SK-N-SH treated with all-trans-retinoic acid at 6 μM for 48 hours (cell line): ENCODE data around the gene GLRX.

ENCODE experiments used
- ATAC-seq: fragments of 200-7000 bp; cut with Tn5 transposase; 3 replicates; pipeline ENCODE4 v1.9.1; 2020; ENCODE audit warnings: mild to moderate bottlenecking, moderate library complexity
- BACH2 ChIP-seq: fragments of 250-450 bp; sonication (Bioruptor Pico); IDR thresholded peaks from 2 replicates; pipeline ENCODE4 v1.9.0; 2021; ENCODE audit warnings: mild to moderate bottlenecking, borderline replicate concordance
- ESRRG ChIP-seq: fragments of 250-450 bp; sonication (Bioruptor Pico); IDR thresholded peaks from 2 replicates; pipeline ENCODE4 v1.6.1; 2021; ENCODE audit warnings: mild to moderate bottlenecking
- GLIS3 ChIP-seq: fragments of 250-450 bp; sonication (Bioruptor Pico); IDR thresholded peaks from 2 replicates; pipeline ENCODE4 v1.5.0; 2020; ENCODE audit warnings: mild to moderate bottlenecking, moderate library complexity
- OSR1 ChIP-seq: fragments of 250-450 bp; sonication (Bioruptor Pico); IDR thresholded peaks from 2 replicates; pipeline ENCODE4 v1.8.0; 2022; ENCODE audit warnings: moderate library complexity, mild to moderate bottlenecking, inconsistent platforms
- RARB ChIP-seq: fragments of 250-450 bp; sonication (Bioruptor Pico); IDR thresholded peaks from 2 replicates; pipeline ENCODE4 v1.8.0; 2021; ENCODE audit warnings: mild to moderate bottlenecking, moderate library complexity
- SNAI2 ChIP-seq: fragments of 250-450 bp; sonication (Bioruptor Pico); IDR thresholded peaks from 2 replicates; pipeline ENCODE4 v1.5.0; 2020; ENCODE audit warnings: mild to moderate bottlenecking, moderate library complexity
- TCF4 ChIP-seq: fragments of 250-450 bp; sonication (Bioruptor Pico); IDR thresholded peaks from 2 replicates; pipeline ENCODE4 v1.8.0; 2021; ENCODE audit warnings: mild to moderate bottlenecking, moderate library complexity, borderline replicate concordance
- TOX ChIP-seq: fragments of 250-450 bp; sonication (Bioruptor Pico); IDR thresholded peaks from 2 replicates; pipeline ENCODE4 v1.8.0; 2021; ENCODE audit warnings: mild to moderate bottlenecking, moderate library complexity, borderline replicate concordance
- ZFP3 ChIP-seq: fragments of 250-450 bp; sonication (Bioruptor Pico); IDR thresholded peaks from 2 replicates; pipeline ENCODE4 v1.5.0; 2020; ENCODE audit warnings: mild to moderate bottlenecking, moderate library complexity
- ZFP30 ChIP-seq: fragments of 450-650 bp; formaldehyde crosslinking; IDR thresholded peaks from 2 replicates; pipeline ENCODE4 v1.5.0; 2022; ENCODE audit warnings: mild to moderate bottlenecking, moderate library complexity
- ZNF70 ChIP-seq: fragments of 450-650 bp; formaldehyde crosslinking; IDR thresholded peaks from 2 replicates; pipeline ENCODE4 v1.5.0; 2020; ENCODE audit warnings: mild to moderate bottlenecking, moderate library complexity
- ZNF8 ChIP-seq: fragments of 450-650 bp; formaldehyde crosslinking; IDR thresholded peaks from 2 replicates; pipeline ENCODE4 v1.5.0; 2020; ENCODE audit warnings: mild to moderate bottlenecking, moderate library complexity
- TF ChIP-seq, protein P1 (sequence below): fragments of 250-450 bp; sonication (Bioruptor Pico); IDR thresholded peaks from 2 replicates; pipeline ENCODE4 v1.5.0; 2020; ENCODE audit warnings: mild to moderate bottlenecking, moderate library complexity
- TF ChIP-seq, protein P2 (sequence below): fragments of 250-450 bp; sonication (Bioruptor Pico); IDR thresholded peaks from 2 replicates; pipeline ENCODE4 v1.8.0; 2021; ENCODE audit warnings: low read depth, mild to moderate bottlenecking, moderate library complexity, borderline replicate concordance
- TF ChIP-seq, protein P3 (sequence below): fragments of 250-450 bp; sonication (Bioruptor Pico); IDR thresholded peaks from 2 replicates; pipeline ENCODE4 v1.5.1; 2020; ENCODE audit warnings: low read depth, mild to moderate bottlenecking, moderate library complexity

GLRX gene

DNA sequence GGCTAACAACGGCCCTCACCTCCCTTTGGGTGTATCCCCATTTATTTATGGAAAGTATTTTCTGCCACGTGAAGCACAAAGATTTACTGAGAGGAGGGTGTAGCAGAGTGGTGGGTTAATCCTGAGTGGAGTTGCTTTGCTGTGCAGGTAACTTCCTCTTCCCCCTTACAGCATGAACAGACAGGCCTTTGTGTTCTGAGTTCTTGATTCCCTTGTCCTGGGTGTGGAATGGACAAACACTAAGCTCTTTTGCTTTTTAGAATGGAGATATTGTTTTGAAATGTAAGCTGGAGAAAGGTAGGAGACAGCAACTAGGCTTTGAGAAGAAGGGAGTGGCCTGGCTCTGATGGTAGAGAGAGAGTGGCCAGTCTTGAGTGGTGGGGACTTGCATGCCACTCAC is 17.1 kb upstream of the GLRX start (continued):
- TF ChIP-seq, protein P1, sequence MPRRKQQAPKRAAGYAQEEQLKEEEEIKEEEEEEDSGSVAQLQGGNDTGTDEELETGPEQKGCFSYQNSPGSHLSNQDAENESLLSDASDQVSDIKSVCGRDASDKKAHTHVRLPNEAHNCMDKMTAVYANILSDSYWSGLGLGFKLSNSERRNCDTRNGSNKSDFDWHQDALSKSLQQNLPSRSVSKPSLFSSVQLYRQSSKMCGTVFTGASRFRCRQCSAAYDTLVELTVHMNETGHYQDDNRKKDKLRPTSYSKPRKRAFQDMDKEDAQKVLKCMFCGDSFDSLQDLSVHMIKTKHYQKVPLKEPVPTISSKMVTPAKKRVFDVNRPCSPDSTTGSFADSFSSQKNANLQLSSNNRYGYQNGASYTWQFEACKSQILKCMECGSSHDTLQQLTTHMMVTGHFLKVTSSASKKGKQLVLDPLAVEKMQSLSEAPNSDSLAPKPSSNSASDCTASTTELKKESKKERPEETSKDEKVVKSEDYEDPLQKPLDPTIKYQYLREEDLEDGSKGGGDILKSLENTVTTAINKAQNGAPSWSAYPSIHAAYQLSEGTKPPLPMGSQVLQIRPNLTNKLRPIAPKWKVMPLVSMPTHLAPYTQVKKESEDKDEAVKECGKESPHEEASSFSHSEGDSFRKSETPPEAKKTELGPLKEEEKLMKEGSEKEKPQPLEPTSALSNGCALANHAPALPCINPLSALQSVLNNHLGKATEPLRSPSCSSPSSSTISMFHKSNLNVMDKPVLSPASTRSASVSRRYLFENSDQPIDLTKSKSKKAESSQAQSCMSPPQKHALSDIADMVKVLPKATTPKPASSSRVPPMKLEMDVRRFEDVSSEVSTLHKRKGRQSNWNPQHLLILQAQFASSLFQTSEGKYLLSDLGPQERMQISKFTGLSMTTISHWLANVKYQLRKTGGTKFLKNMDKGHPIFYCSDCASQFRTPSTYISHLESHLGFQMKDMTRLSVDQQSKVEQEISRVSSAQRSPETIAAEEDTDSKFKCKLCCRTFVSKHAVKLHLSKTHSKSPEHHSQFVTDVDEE (CRISPR knock-in tag), result no peak
- TF ChIP-seq BACH2 (no peak), ZFP3 (no peak)

GRCh38 chr5:95838556-95838955 is 16.0 kb upstream of the GLRX start:
- no peak for TF ChIP-seq GLIS3
- TF ChIP-seq ZFP3, result no peak
- TF ChIP-seq TOX (CRISPR knock-in tag), result no peak
- no peak for TF ChIP-seq ZFP30 (CRISPR knock-in tag)
- TF ChIP-seq ZNF8, result no peak
- TF ChIP-seq TCF4 (CRISPR knock-in tag), result no peak
- TF ChIP-seq, protein P2, sequence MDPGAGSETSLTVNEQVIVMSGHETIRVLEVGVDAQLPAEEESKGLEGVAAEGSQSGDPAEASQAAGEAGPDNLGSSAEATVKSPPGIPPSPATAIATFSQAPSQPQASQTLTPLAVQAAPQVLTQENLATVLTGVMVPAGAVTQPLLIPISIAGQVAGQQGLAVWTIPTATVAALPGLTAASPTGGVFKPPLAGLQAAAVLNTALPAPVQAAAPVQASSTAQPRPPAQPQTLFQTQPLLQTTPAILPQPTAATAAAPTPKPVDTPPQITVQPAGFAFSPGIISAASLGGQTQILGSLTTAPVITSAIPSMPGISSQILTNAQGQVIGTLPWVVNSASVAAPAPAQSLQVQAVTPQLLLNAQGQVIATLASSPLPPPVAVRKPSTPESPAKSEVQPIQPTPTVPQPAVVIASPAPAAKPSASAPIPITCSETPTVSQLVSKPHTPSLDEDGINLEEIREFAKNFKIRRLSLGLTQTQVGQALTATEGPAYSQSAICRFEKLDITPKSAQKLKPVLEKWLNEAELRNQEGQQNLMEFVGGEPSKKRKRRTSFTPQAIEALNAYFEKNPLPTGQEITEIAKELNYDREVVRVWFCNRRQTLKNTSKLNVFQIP (CRISPR knock-in tag), result no peak
- TF ChIP-seq ESRRG (CRISPR knock-in tag), result no peak
- TF ChIP-seq SNAI2, result no peak
- TF ChIP-seq, protein P3, sequence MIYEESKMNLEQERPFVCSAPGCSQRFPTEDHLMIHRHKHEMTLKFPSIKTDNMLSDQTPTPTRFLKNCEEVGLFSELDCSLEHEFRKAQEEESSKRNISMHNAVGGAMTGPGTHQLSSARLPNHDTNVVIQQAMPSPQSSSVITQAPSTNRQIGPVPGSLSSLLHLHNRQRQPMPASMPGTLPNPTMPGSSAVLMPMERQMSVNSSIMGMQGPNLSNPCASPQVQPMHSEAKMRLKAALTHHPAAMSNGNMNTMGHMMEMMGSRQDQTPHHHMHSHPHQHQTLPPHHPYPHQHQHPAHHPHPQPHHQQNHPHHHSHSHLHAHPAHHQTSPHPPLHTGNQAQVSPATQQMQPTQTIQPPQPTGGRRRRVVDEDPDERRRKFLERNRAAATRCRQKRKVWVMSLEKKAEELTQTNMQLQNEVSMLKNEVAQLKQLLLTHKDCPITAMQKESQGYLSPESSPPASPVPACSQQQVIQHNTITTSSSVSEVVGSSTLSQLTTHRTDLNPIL, result no peak
- TF ChIP-seq ZNF70, result no peak
- TF ChIP-seq, protein P1 (CRISPR knock-in tag), result no peak
- ATAC-seq, result no peak

- TF ChIP-seq SNAI2 (no peak), RARB (no peak), OSR1 (CRISPR knock-in tag) (no peak), GLIS3 (no peak), ZFP3 (no peak), ZNF8 (no peak)
- TF ChIP-seq, protein P1 (CRISPR knock-in tag), result no peak
- TF ChIP-seq, protein P2 (CRISPR knock-in tag), result no peak
- ATAC-seq, result no peak
Observed at GRCh38 chr5:95838001-95838520, 15.5 kb upstream of the GLRX start.
